HEK293 (cell line): ENCODE data around the gene GPR158.

Experiments
- CTCF ChIP-seq: fragments of 450-650 bp; formaldehyde crosslinking; IDR thresholded peaks from 2 replicates; pipeline ENCODE4 v1.5.1; 2016; ENCODE audit warnings: missing biosample characterization, missing genetic modification characterization
- ZBTB1 ChIP-seq: fragments of 450-650 bp; formaldehyde crosslinking; IDR thresholded peaks from 2 replicates; pipeline ENCODE4 v1.5.1; 2016; ENCODE audit warnings: missing biosample characterization, missing genetic modification characterization
- ZBTB10 ChIP-seq: fragments of 450-650 bp; formaldehyde crosslinking; IDR thresholded peaks from 2 replicates; pipeline ENCODE4 v1.5.1; 2016; ENCODE audit warnings: missing biosample characterization, missing genetic modification characterization
- ZBTB26 ChIP-seq: fragments of 450-650 bp; formaldehyde crosslinking; optimal IDR thresholded peaks from 2 replicates; pipeline ENCODE3; 2016; ENCODE audit warnings: missing biosample characterization, mild to moderate bottlenecking, missing genetic modification characterization
- ZNF121 ChIP-seq: fragments of 450-650 bp; formaldehyde crosslinking; IDR thresholded peaks from 2 replicates; pipeline ENCODE4 v1.5.1; 2016; ENCODE audit warnings: missing biosample characterization, missing genetic modification characterization
- ZNF561 ChIP-seq: fragments of 450-650 bp; IDR thresholded peaks from 2 replicates; pipeline ENCODE4 v1.5.1; 2018; ENCODE audit warnings: missing biosample characterization, missing genetic modification characterization, borderline replicate concordance

- no peak for TF ChIP-seq CTCF
- no peak for TF ChIP-seq ZBTB1 (tag by site-specific recombination)
- no peak for TF ChIP-seq ZNF561 (tag by site-specific recombination)
- no peak for TF ChIP-seq ZBTB26 (tag by site-specific recombination)
- TF ChIP-seq ZNF121 (tag by site-specific recombination): no peak
- TF ChIP-seq ZBTB10 (tag by site-specific recombination): no peak
These were observed 16.5 kb downstream of the GPR158 start for GRCh38 chr10:25191162-25191895.
